ENCODE results near the gene DAND5.

The DAND5 gene

DNA sequence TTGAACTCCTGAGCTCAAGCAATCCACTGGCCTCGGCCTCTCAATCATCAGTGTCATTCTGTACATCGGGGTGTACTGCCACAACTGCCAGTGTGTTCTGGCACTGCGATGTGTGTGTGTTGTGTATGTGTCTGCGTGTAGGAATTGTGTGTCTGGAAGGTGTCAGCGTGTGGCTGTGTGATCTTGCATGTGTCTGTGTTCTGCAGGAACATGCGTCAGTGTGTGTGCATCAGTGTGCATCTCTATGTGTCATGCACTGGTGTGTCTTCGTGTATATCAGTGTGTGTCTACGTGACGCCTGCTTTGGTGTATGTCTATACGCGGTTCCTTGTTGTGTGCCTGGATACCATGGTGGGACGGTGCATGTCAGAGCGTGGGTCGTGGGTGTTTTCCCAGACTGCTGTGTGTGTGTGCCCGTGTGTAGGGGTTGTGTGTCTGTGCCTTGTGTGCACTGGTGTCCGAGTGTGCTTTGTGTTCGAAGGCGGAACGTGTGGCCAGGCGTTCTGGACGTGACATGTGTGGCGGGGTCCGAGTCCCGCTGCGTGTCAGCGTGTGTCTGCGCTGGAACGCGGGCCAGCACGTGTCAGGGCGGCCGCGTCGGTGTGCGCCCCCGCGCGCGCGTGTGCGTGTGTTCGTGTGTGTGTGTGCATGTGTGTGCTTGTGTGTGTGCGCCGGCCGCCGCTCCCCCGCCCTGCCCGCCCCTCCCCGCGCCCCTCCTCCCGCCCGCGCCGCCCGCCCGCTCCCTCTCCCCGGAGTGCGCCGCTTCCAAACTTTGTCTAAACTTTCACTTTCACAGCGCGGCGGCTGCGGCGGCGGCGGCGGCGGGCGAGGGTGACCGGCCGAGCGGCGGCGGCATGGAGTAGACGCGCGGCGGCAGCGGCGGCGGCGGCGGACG, 25.6 kb downstream of the DAND5 start, which contains the start of gene NFIX:
NFIX (plus strand) TSS at position 775 of the 895 bp plus-strand sequence. CDS start 363 bp downstream, outside the sequence.
- no peak for DNase-seq

DNA sequence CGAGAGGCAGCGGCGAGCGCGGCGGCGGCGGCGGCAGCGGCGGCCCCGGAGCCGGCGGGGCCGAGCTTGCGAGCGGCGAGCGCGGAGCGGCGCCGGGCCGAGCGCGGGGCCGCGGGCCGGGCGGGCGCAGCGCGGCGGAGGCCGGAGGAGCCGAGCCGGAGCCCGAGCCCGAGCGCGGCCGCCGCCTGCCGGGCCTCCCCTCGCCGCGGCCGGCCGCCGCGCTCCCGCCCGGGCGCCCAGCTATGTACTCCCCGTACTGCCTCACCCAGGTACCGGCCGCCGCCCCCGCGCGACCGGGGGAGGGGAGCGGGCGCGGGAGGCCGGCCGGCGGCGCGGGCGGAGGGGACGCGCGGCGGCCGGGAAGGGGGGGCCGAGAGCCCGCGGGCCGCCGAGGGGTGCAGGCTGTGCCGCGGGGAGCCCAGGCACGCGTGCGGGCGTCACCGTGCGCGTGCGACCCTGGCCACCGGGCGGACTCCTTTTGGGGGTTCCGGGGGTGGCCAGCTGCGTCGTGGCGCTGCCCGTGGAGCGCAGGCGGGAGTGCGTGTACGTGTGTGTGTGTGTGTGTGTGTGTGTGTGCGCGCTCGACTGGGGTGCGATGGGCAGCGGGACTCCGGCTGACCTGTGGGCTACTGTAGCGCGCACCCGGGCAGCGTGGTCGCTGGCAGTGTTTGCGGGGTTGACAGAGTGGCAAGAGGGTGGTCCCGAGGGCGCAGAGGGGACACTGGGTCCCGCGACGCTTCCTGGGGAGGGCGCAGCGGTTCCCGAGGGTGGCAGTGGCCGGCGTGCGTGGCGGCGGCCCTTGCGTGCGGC, 26.4 kb downstream of the DAND5 start:
- DNase-seq = no peak

DNA sequence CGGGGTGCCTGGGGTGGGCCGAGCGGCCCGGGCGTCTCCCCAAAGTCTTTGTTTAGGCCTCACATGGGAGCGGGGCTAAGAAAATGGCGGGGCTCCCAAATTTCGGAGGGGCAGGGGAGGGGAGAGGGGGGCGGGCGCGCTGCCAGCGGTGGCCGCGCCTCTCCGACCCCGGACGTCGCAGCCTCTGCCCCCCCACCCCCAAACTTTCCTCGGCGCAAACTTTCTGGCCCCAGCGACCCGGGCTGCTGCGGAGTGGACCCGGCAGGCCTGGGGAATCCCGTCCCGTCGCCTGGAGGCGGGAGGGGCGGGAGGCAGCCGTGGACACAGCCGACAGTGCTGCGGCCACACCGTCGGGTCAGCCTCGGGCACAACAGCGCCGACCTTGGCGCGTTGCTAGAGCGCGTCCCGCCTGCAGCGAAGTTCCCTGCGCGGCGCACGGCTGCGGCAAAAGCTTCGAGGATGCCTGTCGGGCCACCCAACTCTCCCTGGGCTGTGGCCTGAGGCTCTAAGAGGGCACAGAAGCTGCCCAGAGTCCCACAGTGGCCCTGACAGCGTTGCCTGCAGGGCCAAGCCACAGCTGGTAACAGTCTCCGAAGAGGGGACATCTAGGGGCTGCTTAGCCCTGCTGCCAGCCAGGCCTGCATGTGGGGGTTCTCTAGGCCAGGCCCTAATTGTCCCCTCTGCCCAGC, 27.2 kb downstream of the DAND5 start:
- DNase-seq = no peak

DNA sequence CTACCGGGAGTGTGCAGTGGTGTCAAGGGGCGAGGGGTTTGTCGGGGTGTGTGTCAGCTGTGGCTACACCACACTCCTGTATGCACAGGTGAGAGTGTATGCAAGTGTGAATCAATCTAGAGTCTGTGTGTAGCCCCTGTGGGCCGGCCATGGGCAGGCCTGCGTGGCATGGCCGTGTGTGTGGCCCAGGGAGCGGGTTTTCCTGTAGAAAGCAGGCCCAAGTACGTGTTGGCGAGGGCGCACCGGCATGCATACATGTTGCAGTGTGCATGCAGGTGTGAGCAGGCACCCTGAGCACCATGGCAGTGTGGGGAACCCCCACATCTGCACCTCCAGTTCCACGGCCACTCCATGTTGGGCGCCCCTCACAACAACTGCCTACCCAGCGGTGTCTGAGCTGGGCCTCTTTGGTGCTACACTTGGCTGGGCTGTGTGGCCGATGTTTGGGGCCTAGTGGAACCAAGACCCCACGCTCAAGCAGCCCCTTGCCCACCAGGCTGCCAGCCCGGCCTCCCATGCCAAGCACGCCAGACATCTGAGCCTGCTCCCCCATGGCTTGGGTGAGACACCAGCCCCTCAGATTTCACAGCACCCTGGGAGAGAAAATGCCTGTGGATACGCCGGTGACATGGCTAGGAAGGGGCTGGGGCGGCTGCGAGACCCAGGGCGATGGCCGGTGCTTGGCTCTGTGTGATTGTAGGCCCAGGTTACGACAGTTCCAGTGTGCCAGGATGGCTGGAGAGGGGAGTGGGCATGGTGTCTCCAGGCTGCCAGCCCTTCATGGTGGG, 28.0 kb downstream of the DAND5 start:
- DNase-seq = no peak

DNA sequence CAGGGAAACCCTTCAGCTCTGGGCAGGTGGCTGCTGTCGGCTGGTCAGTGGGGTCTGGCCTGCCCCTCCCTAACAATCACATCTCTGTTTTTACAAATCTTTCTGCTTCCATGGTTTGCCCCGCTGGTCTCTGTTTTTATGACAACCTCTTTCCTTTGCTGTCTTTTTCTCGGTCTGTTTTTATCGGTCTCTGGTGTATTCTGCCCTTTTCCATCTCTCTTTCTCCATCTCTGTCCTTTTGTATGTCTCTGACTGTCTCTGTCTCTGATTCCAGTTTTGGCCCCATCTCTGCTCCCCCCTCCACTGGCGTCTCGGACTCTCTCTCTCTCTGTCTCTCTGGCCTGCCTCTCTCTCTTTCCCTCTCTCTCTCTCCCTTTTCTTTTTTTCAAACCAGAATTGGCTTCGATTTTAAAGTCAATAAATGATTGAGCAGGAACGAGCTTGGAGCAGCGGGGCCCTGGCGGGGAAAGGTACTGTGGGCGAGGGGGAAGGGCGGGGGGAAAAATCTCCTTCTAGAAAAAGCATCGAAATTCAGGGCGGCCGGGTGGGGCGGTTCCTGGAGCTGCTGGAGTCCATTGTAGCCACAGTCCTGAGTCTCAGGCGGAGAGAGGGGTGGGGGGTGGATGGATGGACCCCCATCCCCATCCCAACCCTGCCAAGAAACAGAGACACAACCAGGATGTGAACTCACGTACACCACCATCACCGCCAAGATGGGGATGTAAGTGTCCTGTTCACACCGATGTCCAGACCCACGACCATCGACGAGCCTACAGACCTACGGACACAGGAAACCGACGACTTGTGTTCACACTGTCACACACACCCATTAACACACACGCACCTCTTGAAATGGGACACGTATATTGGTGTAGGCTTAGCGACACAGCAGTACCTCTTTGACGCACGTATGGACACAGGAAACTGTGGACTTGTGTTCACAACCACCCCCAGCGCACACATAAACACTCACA, 28.9 kb downstream of the DAND5 start:
- no peak for DNase-seq

GRCh38 chr19:13001166-13001501, 31.8 kb downstream of the DAND5 start:
- DNase-seq = no peak

- DNase-seq = no peak
These were observed 32.3 kb downstream of the DAND5 start for GRCh38 chr19:13001502-13002165.

DNA sequence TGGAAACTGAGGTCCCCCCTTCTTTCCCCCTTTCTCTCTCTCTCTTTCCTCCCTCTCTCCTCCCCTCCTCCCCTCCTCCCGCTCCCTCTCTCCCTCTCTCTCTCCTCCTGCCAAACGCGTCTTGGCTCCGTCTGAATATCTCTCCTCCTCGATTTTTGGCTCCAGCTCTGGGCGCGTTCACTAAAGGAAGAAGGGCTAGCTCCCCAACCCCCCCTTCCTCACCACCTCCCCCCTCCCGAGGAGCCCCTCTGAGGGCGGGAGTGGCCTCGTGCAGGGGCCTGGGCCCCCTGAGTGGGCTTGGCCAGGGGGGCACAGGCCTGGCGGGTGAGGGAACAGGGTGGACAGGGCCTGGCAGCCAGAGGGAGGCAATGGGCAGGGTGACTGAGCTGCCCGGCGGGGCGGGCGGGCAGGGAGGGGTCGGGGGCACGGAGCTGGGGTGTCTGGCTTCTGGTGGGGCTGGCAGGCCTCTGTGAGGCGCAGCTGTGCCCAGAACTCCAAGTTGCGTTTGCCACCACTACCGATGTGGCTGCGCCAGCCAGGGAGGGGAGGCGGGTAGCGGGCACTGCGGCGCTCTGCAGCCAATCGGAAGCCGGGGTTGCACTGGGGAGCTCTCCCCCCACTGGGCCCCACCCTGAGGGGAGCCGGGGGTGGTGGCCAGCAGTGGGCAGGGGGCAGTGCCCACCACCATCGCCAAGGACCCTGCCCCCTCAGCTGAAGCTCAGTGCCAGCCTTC, 33.0 kb downstream of the DAND5 start:
- DNase-seq = no peak

GRCh38 chr19:13003081-13003480, 33.7 kb downstream of the DAND5 start:
- no peak for DNase-seq

- DNase-seq = no peak
These were observed 34.9 kb downstream of the DAND5 start for GRCh38 chr19:13004273-13004672.

DNA sequence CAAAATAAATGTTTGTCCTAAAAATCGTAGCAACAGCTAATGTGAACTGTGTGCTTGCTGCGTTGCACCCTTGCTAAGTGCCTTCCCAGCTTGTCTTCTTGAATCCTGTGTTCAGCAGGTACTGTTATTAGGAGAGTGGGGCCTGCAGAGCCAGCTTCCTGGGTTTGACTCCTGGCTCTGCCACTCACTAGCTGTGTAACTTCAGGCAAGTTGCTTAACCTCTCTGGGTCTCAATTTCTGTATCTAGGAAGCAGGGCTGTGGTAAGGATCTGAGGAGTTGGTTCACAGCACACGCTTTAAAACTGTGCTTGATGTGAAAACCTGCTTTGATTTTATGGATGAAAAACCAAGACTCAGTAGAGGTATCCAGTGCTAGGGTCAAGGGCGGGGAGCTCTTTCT, 35.9 kb downstream of the DAND5 start:
- no peak for DNase-seq

DNA sequence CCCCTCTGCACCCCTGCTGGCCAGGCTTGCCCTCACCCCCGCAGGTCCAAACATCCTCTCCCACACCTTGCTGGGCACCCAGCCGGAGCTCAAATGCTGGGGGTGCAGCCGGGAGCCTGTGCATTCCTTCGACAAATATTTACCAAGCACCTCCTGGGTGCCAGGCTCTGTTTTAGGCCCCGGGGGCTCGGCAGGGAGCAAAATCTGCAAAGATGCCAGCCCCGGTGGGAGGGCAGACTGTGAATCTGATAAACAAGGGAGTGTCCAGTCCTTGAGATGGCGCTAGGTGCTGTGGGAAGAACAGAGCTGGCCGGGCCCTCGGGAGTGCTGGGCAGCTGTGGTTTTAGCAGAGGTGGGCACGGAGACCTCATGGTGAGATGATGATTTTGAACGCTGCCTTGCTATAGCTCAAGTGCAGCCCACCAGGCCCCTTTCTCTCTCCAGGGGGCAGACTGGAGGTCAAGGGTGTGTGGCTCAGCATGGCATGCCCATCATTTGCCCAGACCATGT, 36.5 kb downstream of the DAND5 start:
- DNase-seq = no peak

DNA sequence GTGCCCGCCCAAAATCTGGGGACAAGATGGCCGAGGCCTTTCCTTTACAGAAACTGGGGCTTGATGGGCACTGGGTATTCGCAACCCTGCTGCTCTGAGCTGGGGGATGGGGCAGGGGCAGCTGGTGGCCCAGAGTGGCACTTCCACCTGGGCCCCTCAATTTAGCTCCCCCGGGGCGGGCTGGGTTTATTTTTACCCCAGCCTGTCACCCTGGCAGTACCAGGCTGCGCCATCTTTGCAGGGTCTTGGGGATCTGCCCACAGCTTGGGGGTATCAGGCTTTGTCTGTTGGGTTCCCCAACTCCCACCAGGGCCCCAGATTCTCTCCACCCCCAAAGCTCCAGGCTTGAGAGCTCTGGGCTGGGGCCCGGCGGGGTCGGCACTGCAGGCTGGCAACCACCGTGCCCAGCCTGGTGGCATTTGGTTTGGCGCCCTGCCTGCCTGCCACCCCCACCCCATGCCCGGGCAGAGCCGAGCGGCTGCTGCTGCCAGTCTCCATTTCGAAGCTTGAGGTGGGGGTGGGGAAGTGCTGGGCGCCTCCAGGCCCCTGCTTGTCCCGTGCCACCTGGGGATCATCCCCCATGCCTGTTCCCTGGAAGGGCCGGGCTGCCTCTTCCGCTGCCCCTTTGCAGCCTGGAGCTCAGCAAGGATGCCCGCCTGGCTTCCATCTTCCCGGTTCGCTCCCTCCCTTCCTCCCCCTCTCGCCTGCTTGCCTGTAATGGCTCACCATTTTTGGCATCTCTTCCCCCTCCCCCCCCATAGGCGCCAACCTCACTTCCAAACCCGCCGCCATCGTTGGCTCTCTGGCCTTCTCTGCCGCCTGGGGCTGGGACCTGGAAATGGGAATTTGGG, 37.3 kb downstream of the DAND5 start:
- no peak for DNase-seq

DNA sequence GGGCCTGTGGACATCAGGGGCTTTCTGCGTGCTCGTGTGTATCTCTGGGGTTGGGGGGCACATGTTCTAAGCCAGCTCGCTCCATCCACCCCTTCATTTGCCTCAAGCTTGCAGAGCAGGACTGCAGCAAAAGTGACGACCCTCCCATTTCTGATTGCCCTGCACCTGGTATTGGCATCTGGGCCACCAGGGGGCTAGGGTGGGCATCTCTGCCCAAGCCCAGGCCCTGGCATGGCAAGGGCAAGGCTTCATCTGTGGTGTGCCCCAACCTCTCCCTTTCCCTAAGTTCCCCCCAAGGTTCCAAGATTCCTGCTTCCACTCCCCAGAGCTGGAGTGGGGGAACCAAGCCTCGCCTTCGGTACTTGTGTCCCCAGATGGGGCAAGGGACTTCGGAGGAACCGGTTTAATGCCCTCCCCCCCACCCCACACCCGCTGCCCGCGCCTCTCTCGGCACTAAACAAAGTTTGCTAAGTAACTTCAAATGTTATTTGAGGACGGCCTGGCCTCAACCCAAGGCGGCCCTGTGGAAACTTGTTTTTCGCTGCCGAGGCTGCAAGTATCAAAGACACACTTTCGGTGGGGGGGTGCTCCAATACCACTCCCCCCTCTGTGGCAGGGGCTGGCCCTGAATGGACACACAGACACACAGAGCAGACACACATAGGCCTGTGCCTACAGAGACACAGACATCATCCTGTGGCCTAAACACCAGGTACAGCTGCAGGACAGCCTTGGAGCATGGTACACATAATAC, 38.1 kb downstream of the DAND5 start:
- no peak for DNase-seq

- peak; percentile 47 to 82 for DNase-seq
These were observed 39.8 kb downstream of the DAND5 start for GRCh38 chr19:13008926-13009787.

DNA sequence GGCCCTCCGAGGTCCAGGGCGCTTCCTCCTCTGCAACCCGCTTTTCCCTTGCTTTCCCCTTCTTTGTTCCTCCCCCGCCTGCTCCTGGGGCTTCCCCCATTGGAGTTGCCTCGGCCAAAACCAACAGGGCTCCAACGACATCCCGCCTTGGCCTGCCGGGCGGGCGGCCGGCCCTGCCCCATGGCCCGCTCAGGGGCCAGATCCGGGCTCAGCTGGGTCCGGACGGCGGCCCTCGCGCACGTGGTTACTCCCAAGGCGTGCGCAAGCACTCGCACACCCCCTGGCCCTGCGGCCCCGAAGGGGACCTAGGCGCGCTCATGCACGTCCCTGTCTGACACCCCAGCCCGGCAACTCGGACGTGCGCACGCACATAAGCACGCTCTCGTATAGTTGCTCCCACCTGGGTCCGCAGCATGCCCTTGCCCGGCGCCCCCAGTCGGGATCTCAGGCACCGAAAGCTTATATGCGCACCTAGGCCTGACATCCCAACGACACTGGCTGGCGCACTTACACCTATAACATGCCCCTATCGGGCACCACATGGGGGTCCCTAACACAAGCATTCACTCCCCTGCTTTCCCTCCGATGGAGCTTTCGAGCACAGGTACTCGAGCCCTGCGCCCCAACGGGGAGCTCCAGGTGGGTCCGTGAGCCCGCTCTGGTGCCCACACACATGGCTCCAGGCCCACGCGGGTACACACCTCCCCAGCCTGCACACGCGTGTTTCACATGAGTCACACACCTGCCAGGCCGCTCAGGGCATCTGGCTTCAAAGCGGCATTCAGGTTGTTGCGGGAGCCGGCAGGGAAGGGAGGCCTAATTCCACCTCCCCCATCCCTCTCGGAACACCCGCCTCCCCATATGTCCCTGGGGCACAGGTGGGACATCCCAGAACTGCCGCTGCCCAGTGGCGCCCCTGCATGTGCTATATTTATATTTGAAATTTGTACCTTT, 40.9 kb downstream of the DAND5 start:
- DNase-seq = peak in 1 of 2 experiments; percentile 20

All from NCI-H524 (cell line).